ENCODE data around the gene GPS2. TPM values are rescaled to one million over a fixed set of nuclear protein-coding genes. Genes with fewer than 3 reads are reported as not detected.

Gene GPS2
- total and polyA plus RNA-seq, 10 of the 15 experiments (the other 5 are each of a cell fraction or from before 2014, with no cell fraction given): 10.2 to 96.4 (median 42.5) TPM

GRCh38 chr17:7280519-7281073 lies 34.6 kb downstream of the GPS2 start (continued):
- TF ChIP-seq CHD2 (IDR thresholded peaks at IDR 0.05; ENCODE audit: borderline replicate concordance, low read depth, low read length) (no peak), ZZZ3 (IDR thresholded peaks at IDR 0.05; ENCODE audit: control insufficient read depth, insufficient read length, low read depth) (no peak), SMARCA5 (IDR thresholded peaks at IDR 0.05) (peak; percentile 84; the same call in 1 of the 2 replicates), CEBPB (IDR thresholded peaks at IDR 0.05; ENCODE audit: borderline replicate concordance in 1 of 2, low read depth in 2 of 2, low read length in 2 of 2) (no peak), SMAD1 (IDR thresholded peaks at IDR 0.05; ENCODE audit: low read depth, partially characterized antibody) (no peak), KDM1A (IDR thresholded peaks at IDR 0.05; ENCODE audit: borderline replicate concordance) (no peak), ZNF207 (IDR thresholded peaks at IDR 0.05; ENCODE audit: borderline replicate concordance) (peak; percentile 70), RAD51 (IDR thresholded peaks at IDR 0.05) (no peak), TCF3 (IDR thresholded peaks at IDR 0.05; ENCODE audit: borderline replicate concordance, insufficient read depth, low read depth, low read length) (no peak), ATF3 (IDR thresholded peaks at IDR 0.05; ENCODE audit: borderline replicate concordance, extremely low read depth, low read depth, low read length) (no peak), CHD4 (IDR thresholded peaks at IDR 0.05) (no peak), TBL1XR1 (IDR thresholded peaks at IDR 0.05; ENCODE audit: low read depth, low read length) (no peak), BCL3 (IDR thresholded peaks at IDR 0.05; ENCODE audit: borderline replicate concordance, insufficient read depth, low read depth, low read length, poor library complexity, severe bottlenecking) (no peak), SKIL (IDR thresholded peaks at IDR 0.05; ENCODE audit: low read depth, poor library complexity, severe bottlenecking) (no peak), CBX3 (IDR thresholded peaks at IDR 0.05; ENCODE audit: borderline replicate concordance, low read depth) (no peak), E2F4 (IDR thresholded peaks at IDR 0.05; ENCODE audit: low read depth, low read length) (no peak), RB1 (IDR thresholded peaks at IDR 0.05; ENCODE audit: borderline replicate concordance) (no peak), ZNF217 (IDR thresholded peaks at IDR 0.05) (no peak), NR2F1 (conservative IDR thresholded peaks at IDR 0.05) (peak; percentile 68), POLR2AphosphoS2 (IDR thresholded peaks at IDR 0.05; ENCODE audit: low read depth, low read length) (no peak), ESRRA (IDR thresholded peaks at IDR 0.05; ENCODE audit: low read length) (no peak; the same call in 1 of the 2 replicates), EP300 (IDR thresholded peaks at IDR 0.05; ENCODE audit: borderline replicate concordance in 1 of 2, control insufficient read depth in 1 of 2, low read depth in 2 of 2, low read length in 2 of 2) (no peak)

Measured in GM12878 (cell line).